Fibroblast of lung (primary cell): ENCODE measurements around the gene KCNQ4. TPM values are rescaled to one million over a fixed set of nuclear protein-coding genes. Genes with fewer than 3 reads are reported as not detected.

Source experiments
- DNase-seq, 2 donors: peaks; one replicate each; pipeline versions ENCODE4 v3.0.0 to v3.0.0-alpha.2; 2010; ENCODE audit warnings: low read depth in 2 of 2
- H2AFZ ChIP-seq: 2 replicates; pipeline ENCODE4 v1.5.1; 2012; ENCODE audit warnings: low read length, control low read depth, inconsistent platforms
- H3K27ac ChIP-seq: 2 replicates; pipeline ENCODE4 v1.5.1; 2011; ENCODE audit warnings: low read length, control low read depth; ENCODE audit not compliant: insufficient read depth
- H3K27me3 ChIP-seq: 2 replicates; pipeline ENCODE4 v1.5.1; 2011; ENCODE audit warnings: mild to moderate bottlenecking, low read length; ENCODE audit not compliant: control insufficient read depth, insufficient read depth
- H3K36me3 ChIP-seq: 2 replicates; pipeline ENCODE4 v1.5.1; 2011; ENCODE audit warnings: low read length; ENCODE audit not compliant: control insufficient read depth, insufficient read depth
- H3K4me1 ChIP-seq: 2 replicates; pipeline ENCODE4 v1.5.1; 2011; ENCODE audit warnings: low read length; ENCODE audit not compliant: control insufficient read depth, insufficient read depth; ENCODE audit errors: extremely low read depth
- H3K4me2 ChIP-seq: 2 replicates; pipeline ENCODE4 v1.5.1; 2011; ENCODE audit warnings: low read length, control low read depth; ENCODE audit not compliant: insufficient read depth; ENCODE audit errors: extremely low read depth
- H3K4me3 ChIP-seq, 4 experiments: fragments of 200-600 bp in 1 of 4; sonication (generic) in 1 of 4; replicated peaks in 1 of 4; 2 replicates each; pipeline ENCODE4 v1.5.1; 2011 to 2016; ENCODE audit warnings: low read length in 4 of 4, low read depth in 3 of 4, mild to moderate bottlenecking in 3 of 4, control low read depth in 2 of 4, inconsistent platforms in 1 of 4, mixed read lengths in 1 of 4; ENCODE audit not compliant: insufficient read depth in 1 of 4; ENCODE audit errors: control extremely low read depth in 1 of 4
- H3K79me2 ChIP-seq: 2 replicates; pipeline ENCODE4 v1.5.1; 2012; ENCODE audit warnings: mild to moderate bottlenecking, low read length, inconsistent platforms; ENCODE audit not compliant: control insufficient read depth, insufficient read depth
- H3K9ac ChIP-seq: 2 replicates; pipeline ENCODE4 v1.5.1; 2011; ENCODE audit warnings: mild to moderate bottlenecking, low read length, control low read depth; ENCODE audit not compliant: insufficient read depth
- H3K9me3 ChIP-seq: 2 replicates; pipeline ENCODE4 v1.5.1; 2012; ENCODE audit warnings: low read depth, low read length; ENCODE audit not compliant: control insufficient read depth, insufficient read depth
- H4K20me1 ChIP-seq: 2 replicates; pipeline ENCODE4 v1.5.1; 2011; ENCODE audit warnings: low read length; ENCODE audit not compliant: control insufficient read depth, insufficient read depth; ENCODE audit errors: extremely low read depth
- EZH2 ChIP-seq: IDR thresholded peaks from 2 replicates; pipeline ENCODE4 v1.5.1; 2012; ENCODE audit warnings: low read length, control low read depth, mild to moderate bottlenecking; ENCODE audit errors: missing control alignments
- polyA plus RNA-seq, 2 donors: library from polyadenylated mRNA; depleted of rRNA in 1 of 2; stranded (reverse) in 1 of 2; unstranded in 1 of 2; fragments of >200 nt; gene quantifications; 2 replicates each; pipeline ENCODE4 v1.2.1, GENCODE V29; 2011 to 2012; ENCODE audit warnings: missing spikeins in 1 of 2
- total RNA-seq: library from RNA; depleted of rRNA; stranded (reverse); fragments of >200 nt; gene quantifications from 2 replicates; pipeline ENCODE4 v1.2.1, GENCODE V29; 2014
- TF ChIP-seq, protein P1 (sequence below), 2 donors: IDR thresholded peaks in 1 of 2; conservative IDR thresholded peaks in 1 of 2; 1 replicate in 1 of 2; 2 replicates in 1 of 2; pipeline ENCODE4 v1.5.1; 2011 to 2012; ENCODE audit warnings: low read length in 2 of 2, control low read depth in 1 of 2, inconsistent platforms in 1 of 2, low read depth in 1 of 2, mild to moderate bottlenecking in 1 of 2

The KCNQ4 gene
- total and polyA plus RNA-seq, 2 donors (not counting 1 experiment from before 2014, with no cell fraction given): under 0.01 to 0.03 TPM

DNA sequence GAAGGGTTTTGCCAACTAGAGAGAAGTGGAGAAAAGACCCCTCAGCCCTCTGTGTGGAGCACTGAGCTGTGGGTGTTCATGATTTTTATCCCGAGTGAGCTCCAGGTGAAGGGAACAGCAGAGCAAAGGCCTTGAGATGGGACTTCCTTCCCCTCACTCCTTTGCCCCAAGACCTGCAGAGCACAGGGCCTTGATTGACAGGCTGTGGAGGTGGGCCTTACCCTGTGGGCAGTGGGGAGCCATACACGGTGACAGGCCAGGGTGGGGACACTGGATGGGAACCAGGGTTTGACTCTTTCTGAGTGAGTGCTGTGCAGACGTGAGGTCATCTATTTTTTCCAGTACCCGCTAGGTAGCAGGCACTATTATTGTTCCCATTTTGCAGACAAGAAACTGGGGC is 10.5 kb downstream of the KCNQ4 start:
- H3K36me3 ChIP-seq: no peaks in the 10 kb centered on the region
- H3K27ac ChIP-seq: no peak overlapping the region
- H3K9ac ChIP-seq: no peak overlapping the region
- no peak overlapping the region for H2AFZ ChIP-seq
- DNase-seq: no peak
- H3K4me1 ChIP-seq: no peaks in the 10 kb centered on the region
- no peaks in the 10 kb centered on the region for H4K20me1 ChIP-seq
- no peak overlapping the region for H3K4me3 ChIP-seq
- H3K9me3 ChIP-seq: no peaks in the 10 kb centered on the region
- TF ChIP-seq, protein P1, sequence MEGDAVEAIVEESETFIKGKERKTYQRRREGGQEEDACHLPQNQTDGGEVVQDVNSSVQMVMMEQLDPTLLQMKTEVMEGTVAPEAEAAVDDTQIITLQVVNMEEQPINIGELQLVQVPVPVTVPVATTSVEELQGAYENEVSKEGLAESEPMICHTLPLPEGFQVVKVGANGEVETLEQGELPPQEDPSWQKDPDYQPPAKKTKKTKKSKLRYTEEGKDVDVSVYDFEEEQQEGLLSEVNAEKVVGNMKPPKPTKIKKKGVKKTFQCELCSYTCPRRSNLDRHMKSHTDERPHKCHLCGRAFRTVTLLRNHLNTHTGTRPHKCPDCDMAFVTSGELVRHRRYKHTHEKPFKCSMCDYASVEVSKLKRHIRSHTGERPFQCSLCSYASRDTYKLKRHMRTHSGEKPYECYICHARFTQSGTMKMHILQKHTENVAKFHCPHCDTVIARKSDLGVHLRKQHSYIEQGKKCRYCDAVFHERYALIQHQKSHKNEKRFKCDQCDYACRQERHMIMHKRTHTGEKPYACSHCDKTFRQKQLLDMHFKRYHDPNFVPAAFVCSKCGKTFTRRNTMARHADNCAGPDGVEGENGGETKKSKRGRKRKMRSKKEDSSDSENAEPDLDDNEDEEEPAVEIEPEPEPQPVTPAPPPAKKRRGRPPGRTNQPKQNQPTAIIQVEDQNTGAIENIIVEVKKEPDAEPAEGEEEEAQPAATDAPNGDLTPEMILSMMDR (conservative IDR thresholded peaks at IDR 0.05 in 1 of 2, IDR thresholded peaks at IDR 0.05 in 1 of 2; ENCODE audit: low read depth in 1 of 2, low read length in 2 of 2): no peak
- no peak for TF ChIP-seq EZH2
- peaks cover 26% of the 10 kb centered on the region for H3K27me3 ChIP-seq
- H3K4me2 ChIP-seq: no peak overlapping the region
- H3K79me2 ChIP-seq: no peaks in the 10 kb centered on the region

DNA sequence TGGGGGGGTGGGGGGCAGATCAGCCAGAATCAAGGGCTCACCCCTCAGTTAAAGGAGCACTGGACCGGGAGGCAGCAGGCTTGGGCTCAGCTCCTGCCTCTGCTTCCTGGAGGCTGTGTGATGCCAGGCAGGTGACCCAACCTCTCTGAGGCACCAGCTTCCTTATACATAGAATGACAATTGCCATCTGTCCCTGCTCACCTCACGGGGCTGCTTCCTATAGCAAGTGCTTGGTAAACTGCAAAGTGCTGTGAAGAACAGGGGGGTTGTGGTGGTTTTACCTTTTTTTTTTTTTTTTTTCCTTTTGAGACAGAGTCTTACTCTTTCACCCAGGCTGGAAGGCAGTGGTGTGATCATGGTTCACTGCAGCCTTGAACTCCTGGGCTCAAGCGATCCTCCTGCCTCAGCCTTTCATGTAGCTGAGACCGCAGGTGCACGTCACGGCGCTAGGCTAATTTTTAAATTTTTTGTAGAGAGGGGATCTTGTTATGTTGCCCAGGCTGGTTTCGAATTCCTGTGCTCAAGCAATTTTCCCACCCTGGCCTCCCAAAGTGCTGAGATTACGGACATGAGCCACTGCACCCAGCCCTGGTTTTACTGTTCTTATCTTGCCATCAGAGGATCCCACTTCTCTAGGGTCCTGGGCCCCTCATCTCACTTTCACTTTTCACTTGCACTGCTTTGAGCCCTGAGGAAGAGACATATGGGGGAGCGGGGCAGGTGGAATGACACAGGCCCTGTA is 11.6 kb downstream of the KCNQ4 start:
- Histone ChIP-seq H3K9me3 (no peaks in the 10 kb centered on the region), H2AFZ (no peak overlapping the region), H3K4me2 (no peak overlapping the region), H3K4me3 (no peak overlapping the region), H3K9ac (no peak overlapping the region), H3K36me3 (no peaks in the 10 kb centered on the region), H4K20me1 (no peaks in the 10 kb centered on the region), H3K27ac (no peak overlapping the region), H3K79me2 (no peaks in the 10 kb centered on the region), H3K4me1 (no peaks in the 10 kb centered on the region), H3K27me3 (peaks cover 23% of the 10 kb centered on the region)
- no peak for DNase-seq
- TF ChIP-seq, protein P1 (conservative IDR thresholded peaks at IDR 0.05 in 1 of 2, IDR thresholded peaks at IDR 0.05 in 1 of 2; ENCODE audit: low read depth in 1 of 2, low read length in 2 of 2): no peak
- TF ChIP-seq EZH2: no peak

DNA sequence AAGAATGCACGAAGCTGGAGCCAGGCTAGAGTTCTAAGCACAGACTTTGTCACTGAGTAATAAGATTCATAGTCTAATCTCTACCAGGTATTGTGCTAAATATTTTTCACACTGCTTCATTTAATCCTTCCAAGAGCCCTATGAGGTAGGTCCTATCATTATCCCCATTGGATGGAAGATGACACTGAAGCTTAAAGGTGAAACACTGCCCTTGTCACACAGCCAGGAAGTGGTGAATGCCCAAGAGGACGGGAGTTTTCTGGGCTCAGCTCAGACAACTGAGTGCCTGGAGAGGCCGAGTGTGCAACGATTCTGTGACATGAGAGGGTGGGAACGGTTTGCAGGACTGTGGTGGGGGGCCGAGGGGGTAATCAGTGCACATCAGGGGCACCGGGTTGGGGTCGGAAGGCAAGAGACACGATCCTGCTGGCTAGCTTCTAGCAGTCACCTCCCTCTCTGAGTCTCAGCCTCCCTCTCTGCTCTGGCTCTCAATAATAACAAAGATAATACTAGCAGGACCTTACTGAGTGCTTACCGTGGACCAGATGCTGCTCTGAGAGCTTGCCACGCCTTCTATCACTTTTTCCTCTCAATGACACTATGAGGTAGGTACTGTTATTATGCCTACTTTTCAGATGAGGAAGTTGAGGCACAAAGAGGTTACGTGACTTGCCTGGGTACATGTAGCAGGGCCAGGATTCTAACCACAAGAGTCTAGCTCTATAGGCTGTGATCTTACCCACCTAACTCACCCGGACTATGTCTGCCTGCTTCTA is 12.4 kb downstream of the KCNQ4 start:
- no peak for TF ChIP-seq EZH2
- TF ChIP-seq, protein P1 (conservative IDR thresholded peaks at IDR 0.05 in 1 of 2, IDR thresholded peaks at IDR 0.05 in 1 of 2; ENCODE audit: low read depth in 1 of 2, low read length in 2 of 2): no peak
- Histone ChIP-seq H3K36me3 (no peaks in the 10 kb centered on the region), H3K9ac (no peak overlapping the region), H3K9me3 (no peaks in the 10 kb centered on the region), H3K27ac (no peak overlapping the region), H3K4me1 (no peaks in the 10 kb centered on the region), H3K27me3 (peaks cover 21% of the 10 kb centered on the region), H3K79me2 (no peaks in the 10 kb centered on the region), H2AFZ (no peak overlapping the region), H3K4me2 (no peak overlapping the region), H3K4me3 (no peak overlapping the region), H4K20me1 (no peaks in the 10 kb centered on the region)
- no peak for DNase-seq
